Amygdala (tissue), 56 donors: Measurements from ENCODE around the gene GLIS1.

ENCODE experiments used
- DNase-seq, 56 donors: peaks; one replicate each; lab custom pipeline; 2025; lab: John Stamatoyannopoulos, UW

GLIS1 gene

DNA sequence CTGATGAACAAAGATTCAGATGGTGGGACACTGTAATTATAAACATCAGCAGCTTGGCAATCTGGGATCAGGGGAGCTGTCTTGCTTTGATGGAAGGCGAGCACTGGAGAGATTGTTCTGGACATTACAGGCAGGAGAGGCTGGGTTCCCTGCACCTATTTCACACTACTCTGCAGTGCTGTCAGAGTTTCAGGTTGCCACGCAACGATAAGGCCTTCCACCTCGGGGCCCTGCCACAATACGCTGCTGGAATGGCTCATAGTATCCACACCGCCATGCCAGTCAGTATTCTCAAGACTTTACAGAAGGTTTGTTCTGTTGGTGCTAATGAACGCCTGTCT is 96.8 kb downstream of the GLIS1 start:
- DNase-seq: no peak

DNA sequence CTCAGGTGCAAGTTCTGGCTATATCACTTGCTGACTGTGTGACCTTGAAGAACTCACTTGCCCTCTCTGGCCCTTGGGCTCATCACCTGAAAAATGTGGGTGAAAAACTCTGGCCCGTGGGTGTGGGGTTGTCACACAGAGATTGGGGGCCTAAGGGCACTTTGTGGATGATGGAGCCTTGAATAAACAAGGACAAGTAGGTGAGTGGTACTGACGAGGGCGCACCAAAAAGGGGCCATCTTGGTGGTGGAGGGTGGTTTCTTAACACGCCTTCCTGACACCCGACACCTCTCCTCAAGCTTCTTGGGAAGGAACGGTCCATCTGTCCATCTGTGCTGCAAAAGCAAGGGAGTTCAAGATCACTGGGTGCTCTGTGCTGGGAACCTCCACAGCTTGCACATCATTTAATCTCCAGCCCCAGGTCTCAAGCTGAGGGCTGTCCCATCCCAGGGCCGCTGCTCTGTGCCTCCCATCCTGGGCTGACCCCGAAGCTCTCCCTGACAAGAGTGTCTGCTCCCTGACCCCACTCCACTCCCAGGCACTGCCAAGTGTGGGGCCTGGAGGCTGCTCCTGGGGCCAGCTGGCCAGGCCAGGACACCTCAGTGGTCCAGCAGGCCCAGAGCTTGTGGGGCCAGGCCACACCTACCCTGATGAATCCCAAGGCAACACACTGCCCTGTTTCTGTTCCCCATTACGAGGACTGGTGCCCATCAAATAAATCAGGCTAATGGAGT is 97.3 kb downstream of the GLIS1 start:
- no peak for DNase-seq

GRCh38 chr1:53640701-53641075 is 98.3 kb downstream of the GLIS1 start:
- no peak for DNase-seq

GRCh38 chr1:53639996-53640700 is 98.8 kb downstream of the GLIS1 start:
- no peak for DNase-seq

DNA sequence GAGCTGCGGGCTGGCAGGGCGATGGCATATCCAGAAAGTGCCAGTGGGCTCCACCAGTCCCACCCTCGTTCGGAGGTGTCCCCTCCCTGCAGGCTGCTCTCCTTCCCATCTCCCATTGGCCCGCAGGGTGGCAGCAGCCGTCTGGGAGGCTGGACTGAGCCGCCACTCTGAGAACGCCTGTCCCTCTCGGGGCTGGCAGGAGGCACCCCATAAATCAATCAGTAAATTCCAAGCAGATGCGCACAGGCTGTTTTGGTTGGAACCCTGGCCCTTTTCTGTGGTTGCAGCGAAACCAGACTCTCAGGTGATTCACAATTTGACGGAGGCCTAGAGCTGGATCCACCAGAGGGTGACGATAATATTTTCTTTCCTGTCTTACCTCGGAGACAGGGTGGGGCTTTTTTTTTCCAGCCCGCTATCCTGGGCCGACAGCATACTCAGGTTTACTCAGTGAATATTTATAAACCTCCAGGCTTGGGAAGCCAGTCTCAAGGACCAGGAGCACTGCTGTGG is 99.7 kb downstream of the GLIS1 start:
- DNase-seq: no peak

GRCh38 chr1:53638360-53639035 is 100.5 kb downstream of the GLIS1 start:
- DNase-seq: no peak

DNA sequence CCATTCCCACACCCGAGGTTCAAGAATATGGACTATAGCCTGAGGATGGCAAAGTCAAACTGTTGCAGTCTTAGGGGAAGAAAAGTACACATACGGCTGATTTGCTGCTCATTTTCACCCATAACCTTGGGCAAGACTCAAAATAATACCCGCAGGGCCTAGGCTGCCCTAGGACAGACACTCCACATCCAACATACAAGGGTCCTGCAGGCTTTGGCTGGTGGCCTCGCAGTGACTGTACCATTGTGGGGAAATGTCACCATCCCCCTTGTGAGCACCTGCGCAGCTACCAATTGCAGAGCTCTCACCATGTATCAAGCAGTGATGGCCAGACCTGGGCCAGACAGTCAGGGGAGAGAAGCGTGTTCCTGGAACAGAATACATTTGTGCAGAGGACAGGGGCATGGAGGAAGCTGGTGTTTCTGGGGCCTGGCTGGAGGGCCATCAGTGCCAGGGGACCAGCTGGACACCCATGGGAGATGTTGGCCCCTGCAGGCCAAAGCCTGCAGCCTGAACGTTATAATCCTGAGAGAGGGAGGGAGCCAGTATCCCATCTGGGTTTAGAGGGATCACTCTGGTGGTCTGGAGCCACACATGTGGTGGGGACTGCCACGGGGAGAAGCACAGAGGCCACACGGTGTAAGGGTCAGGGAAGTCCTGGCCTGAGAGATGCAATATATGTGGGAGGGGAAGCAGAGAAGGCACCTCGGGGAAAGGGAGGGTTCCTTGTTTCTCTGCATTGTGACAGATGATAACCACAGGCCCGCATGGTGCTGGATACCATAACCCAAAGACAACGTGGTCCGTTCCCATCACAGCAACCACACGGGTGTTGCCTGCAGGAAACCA is 101.2 kb downstream of the GLIS1 start:
- DNase-seq: no peak

DNA sequence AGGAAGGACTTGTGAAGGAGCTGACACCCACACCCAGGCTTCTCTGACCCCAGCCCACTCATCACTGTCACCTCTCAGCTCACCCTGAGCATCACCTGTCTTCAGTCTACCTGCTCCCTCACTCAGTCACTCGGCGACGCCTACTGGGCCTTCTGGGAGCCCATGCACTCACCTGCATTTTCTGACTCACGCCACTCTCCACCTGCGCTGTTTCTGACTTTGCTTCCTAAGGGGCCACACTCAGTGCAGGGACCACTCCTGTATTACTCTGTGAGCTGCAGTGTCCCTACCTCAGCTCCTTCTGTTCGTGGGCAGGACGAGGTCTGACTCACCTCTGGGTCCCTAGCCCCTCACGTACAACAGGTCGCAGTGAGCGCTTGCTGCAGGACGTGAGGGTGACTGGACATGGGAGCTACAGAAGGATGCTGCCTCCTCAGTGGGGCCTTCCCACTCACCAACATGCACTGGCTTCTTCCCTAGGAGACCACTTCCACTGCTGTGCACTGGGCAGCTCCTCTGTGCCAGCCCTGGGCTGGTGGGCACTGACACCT is 102.3 kb downstream of the GLIS1 start:
- no peak for DNase-seq

DNA sequence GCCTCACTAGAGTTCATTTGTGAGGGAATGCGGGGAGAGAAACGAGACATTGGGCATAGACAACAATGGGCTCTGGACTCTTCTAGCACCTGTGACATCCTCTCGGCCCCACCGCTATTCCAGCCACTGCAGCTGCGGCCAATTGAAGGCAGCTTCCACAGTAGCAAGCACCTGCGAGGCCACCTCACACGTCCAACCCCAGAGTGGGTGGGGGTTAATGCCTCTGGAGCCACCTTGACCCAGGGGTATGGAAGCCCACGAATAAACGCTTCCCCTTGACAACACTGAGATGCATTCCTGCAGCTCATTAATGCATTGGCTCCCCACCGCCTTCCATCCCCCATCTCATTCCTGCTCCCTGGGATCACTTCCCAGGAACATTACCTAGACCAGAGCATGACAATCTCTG is 104.4 kb downstream of the GLIS1 start:
- DNase-seq: no peak

DNA sequence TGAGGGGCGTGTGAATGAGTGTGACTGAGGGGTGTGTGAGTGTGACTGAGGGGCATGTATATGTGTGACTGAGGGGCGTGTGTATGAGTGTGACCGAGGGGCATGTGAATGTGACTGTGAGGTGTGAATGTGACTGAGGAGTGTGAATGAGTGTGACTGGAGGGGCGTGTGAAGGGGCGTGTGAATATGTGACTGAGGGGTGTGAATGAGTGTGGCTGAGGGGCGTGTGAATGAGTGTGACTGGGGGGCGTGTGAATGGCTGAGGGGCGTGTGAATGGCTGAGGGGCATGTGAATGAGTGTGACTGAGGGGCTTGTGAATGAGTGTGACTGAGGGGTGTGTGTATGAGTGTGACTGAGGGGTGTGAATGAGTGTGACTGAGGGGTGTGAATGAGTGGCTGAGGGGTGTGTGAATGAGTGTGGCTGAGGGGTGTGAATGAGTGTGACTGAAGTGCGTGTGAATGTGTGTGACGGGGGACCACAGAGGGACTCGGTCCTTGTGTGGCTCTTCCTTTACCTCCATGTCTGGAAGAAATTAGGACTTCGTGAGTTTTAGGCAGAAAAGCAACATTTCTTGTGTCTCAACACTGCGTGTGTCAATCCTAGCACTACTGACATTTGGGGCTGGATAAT is 105.8 kb downstream of the GLIS1 start:
- no peak for DNase-seq

- no peak for DNase-seq
Measured at GRCh38 chr1:53631622-53632310, 107.2 kb downstream of the GLIS1 start.

- DNase-seq: no peak
Measured at GRCh38 chr1:53629101-53629691, 109.8 kb downstream of the GLIS1 start.

GRCh38 chr1:53628286-53628955 is 110.5 kb downstream of the GLIS1 start:
- DNase-seq: no peak

DNA sequence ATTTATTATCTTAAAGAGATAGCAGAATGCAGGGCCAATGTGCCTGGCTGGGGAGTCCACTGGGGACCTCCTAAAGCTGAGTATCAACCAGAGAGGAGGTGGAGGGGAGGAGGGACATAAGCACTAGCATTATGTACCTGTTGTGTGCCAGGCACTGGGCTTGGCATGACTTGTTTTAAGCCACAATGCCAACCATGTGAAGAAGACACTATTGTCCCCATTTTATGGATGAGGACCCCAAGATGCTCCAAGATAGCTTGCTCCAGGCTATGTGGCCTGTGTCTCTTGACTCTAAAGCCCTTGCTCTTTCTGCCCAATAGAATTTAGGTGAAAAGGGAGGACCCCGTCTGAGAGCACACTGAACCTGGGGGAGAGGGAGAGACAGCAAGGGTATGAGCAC is 111.3 kb downstream of the GLIS1 start:
- no peak for DNase-seq

DNA sequence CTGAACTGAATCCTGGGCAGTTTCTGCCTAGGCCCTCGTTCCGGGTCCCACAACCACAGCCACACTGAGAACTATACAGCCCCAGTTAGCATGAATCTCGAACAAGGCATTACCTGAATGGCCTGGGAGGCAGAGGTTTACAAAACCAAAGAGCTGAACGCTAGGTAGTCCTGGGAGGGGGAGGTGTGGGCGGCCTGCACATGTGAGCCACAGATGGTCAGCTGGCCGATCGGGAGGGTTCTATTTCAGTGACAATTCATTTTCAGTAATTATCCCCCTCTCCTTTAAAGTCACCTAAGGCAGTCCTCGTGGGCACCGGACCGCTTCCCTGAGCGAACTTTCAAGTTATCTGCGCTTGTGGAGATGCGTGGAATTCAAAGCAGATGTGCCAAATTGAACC is 111.9 kb downstream of the GLIS1 start:
- no peak for DNase-seq

DNA sequence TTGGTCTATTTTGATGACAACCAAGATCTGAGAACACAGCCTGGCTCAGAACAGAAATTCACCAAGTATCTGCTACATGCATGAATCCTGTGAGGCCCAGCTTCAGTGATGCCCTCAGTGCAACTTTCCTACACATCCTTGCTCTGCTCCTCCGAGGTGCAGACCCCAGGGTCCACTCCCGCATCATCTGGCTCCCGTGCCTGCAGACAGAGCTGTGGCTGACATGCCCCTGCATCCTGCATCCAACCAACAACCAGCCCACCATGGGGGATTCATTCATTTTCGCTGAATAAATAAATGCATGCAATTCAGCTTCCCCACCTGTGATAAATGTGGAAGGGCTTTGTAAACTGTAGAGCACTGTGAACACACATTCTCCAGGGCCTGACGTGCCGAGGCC is 112.3 kb downstream of the GLIS1 start:
- no peak for DNase-seq

GRCh38 chr1:53625766-53626520 is 113.0 kb downstream of the GLIS1 start:
- DNase-seq: no peak

DNA sequence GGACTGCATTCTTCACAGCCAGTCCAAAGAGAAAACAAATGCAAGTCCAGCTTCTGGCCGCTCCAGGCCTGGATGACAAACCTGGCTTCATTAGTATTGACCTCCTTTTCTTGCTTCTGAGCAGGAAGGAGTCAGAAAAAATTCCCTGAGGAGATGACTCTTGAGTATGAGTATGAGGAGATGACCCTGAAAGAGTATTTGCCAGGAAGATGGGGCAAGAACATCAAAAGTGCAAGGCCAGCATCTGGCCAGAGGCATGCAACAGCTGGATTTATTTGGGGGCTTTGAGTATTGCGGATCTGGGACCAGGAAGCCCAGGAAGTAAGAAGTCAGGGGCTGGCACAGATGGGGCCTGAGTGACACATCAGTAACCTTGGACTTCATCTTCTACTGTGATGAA is 113.9 kb downstream of the GLIS1 start:
- no peak for DNase-seq
